Immature natural killer cell (primary cell): ENCODE measurements around the gene FEM1B. TPM values are rescaled to one million over a fixed set of nuclear protein-coding genes. Genes with fewer than 3 reads are reported as not detected.

Source experiments
- DNase-seq, 3 donors: peaks; one replicate each; pipeline ENCODE4 v3.0.0; 2022; ENCODE audit warnings: mixed read lengths in 1 of 3
- H3K27ac Mint-ChIP-seq, 6 donors: one replicate each; pipeline ENCODE4 v1.8.0; 2020; ENCODE audit warnings: mixed read lengths in 6 of 6, mild to moderate bottlenecking in 5 of 6, inconsistent platforms in 4 of 6, moderate library complexity in 3 of 6
- H3K27me3 Mint-ChIP-seq, 3 donors: one replicate each; pipeline ENCODE4 v1.8.0; 2020 to 2021; ENCODE audit warnings: low read depth in 3 of 3, mild to moderate bottlenecking in 3 of 3, mixed read lengths in 3 of 3, moderate library complexity in 3 of 3, inconsistent platforms in 1 of 3
- H3K36me3 Mint-ChIP-seq, 3 donors: one replicate each; pipeline ENCODE4 v1.8.0; 2020; ENCODE audit warnings: mixed read lengths in 3 of 3, inconsistent platforms in 2 of 3, mild to moderate bottlenecking in 2 of 3
- H3K4me1 Mint-ChIP-seq, 2 donors: one replicate each; pipeline ENCODE4 v1.8.0; 2020; ENCODE audit warnings: inconsistent platforms in 2 of 2, mild to moderate bottlenecking in 2 of 2, mixed read lengths in 2 of 2, moderate library complexity in 1 of 2
- H3K4me3 Mint-ChIP-seq, 5 donors: one replicate each; pipeline ENCODE4 v1.8.0; 2020; ENCODE audit warnings: mild to moderate bottlenecking in 5 of 5, mixed read lengths in 5 of 5, inconsistent platforms in 3 of 5, moderate library complexity in 3 of 5
- H3K9me3 Mint-ChIP-seq, 6 donors: one replicate each; pipeline ENCODE4 v1.8.0; 2020; ENCODE audit warnings: mild to moderate bottlenecking in 6 of 6, mixed read lengths in 6 of 6, inconsistent platforms in 4 of 6, moderate library complexity in 3 of 6
- polyA plus RNA-seq, 3 donors: library from polyadenylated mRNA; unstranded; fragments of 300-500 nt; fragmentation: Illumina TruSeq; gene quantifications; one replicate each; pipeline ENCODE4 v1.2.3, GENCODE V29; 2021

FEM1B gene
- polyA plus RNA-seq, 3 donors from 2014 or later = 6.1 to 25.9 (median 18.4) TPM

GRCh38 chr15:68265674-68266073 lies 11.9 kb upstream of the FEM1B start:
- Mint-ChIP-seq H3K36me3 (no peaks in the 10 kb centered on the region), H3K27ac (no peak overlapping the region), H3K9me3 (no peaks in the 10 kb centered on the region), H3K4me1 (no peaks in the 10 kb centered on the region), H3K4me3 (no peak overlapping the region), H3K27me3 (peaks cover 0 to 11% (median 1%) of the 10 kb centered on the region in 3 donors)
- no peak for DNase-seq

- Mint-ChIP-seq H3K4me1 (no peaks in the 10 kb centered on the region), H3K4me3 (no peak overlapping the region), H3K27me3 (peaks cover 1 to 10% (median 2%) of the 10 kb centered on the region in 3 donors), H3K36me3 (no peaks in the 10 kb centered on the region), H3K9me3 (no peaks in the 10 kb centered on the region), H3K27ac (no peak overlapping the region)
- no peak for DNase-seq
Observed at GRCh38 chr15:68268405-68268804, 9.1 kb upstream of the FEM1B start.

- H3K4me1 Mint-ChIP-seq = peaks cover 7 to 12% of the 10 kb centered on the region in 2 donors
- no peak overlapping the region for H3K4me3 Mint-ChIP-seq
- no peaks in the 10 kb centered on the region for H3K9me3 Mint-ChIP-seq
- H3K36me3 Mint-ChIP-seq = no peaks in the 10 kb centered on the region
- H3K27me3 Mint-ChIP-seq = peaks cover 3 to 13% (median 3%) of the 10 kb centered on the region in 3 donors
- DNase-seq = no peak
- no peak overlapping the region for H3K27ac Mint-ChIP-seq
Observed at GRCh38 chr15:68271854-68272471, 5.6 kb upstream of the FEM1B start.

GRCh38 chr15:68272721-68273271 lies 4.7 kb upstream of the FEM1B start:
- no peak for DNase-seq
- Mint-ChIP-seq H3K9me3 (no peaks in the 10 kb centered on the region), H3K4me1 (peaks cover 13 to 18% of the 10 kb centered on the region in 2 donors), H3K4me3 (no peak overlapping the region), H3K36me3 (no peaks in the 10 kb centered on the region), H3K27ac (no peak overlapping the region), H3K27me3 (peaks cover 6 to 17% (median 8%) of the 10 kb centered on the region in 3 donors)

GRCh38 chr15:68274201-68274848 lies 3.2 kb upstream of the FEM1B start:
- Mint-ChIP-seq H3K4me1 (peaks cover 24 to 28% of the 10 kb centered on the region in 2 donors), H3K4me3 (no peak overlapping the region), H3K36me3 (no peaks in the 10 kb centered on the region), H3K27ac (no peak overlapping the region), H3K27me3 (peaks cover 6 to 14% (median 14%) of the 10 kb centered on the region in 3 donors), H3K9me3 (no peaks in the 10 kb centered on the region)
- no peak for DNase-seq

- H3K36me3 Mint-ChIP-seq = no peaks in the 10 kb centered on the region
- no peak for DNase-seq
- H3K4me3 Mint-ChIP-seq = peak overlapping the region in 2 of 5 donors; percentile 5 to 76
- no peaks in the 10 kb centered on the region for H3K9me3 Mint-ChIP-seq
- H3K27ac Mint-ChIP-seq = peak overlapping the region in 1 of 6 donors; percentile 3
- H3K27me3 Mint-ChIP-seq = peaks cover 6 to 15% (median 14%) of the 10 kb centered on the region in 3 donors
- peaks cover 33 to 37% of the 10 kb centered on the region in 2 donors for H3K4me1 Mint-ChIP-seq
Observed at GRCh38 chr15:68275165-68275746, 2.3 kb upstream of the FEM1B start.

- Mint-ChIP-seq H3K9me3 (no peaks in the 10 kb centered on the region), H3K27ac (peak overlapping the region; percentile 92 to 98 (median 96)), H3K27me3 (peaks cover 6 to 15% (median 14%) of the 10 kb centered on the region in 3 donors), H3K4me1 (peaks cover 47 to 51% of the 10 kb centered on the region in 2 donors), H3K4me3 (peak overlapping the region; percentile 93 to 97 (median 96)), H3K36me3 (no peaks in the 10 kb centered on the region)
- no peak for DNase-seq
Observed at GRCh38 chr15:68276668-68277067, 877 bp upstream of the FEM1B start.

GRCh38 chr15:68277131-68277602 lies 378 bp upstream of the FEM1B start:
- no peak for DNase-seq
- H3K4me1 Mint-ChIP-seq = peaks cover 52 to 56% of the 10 kb centered on the region in 2 donors
- peak overlapping the region; percentile 93 to 97 (median 96) for H3K4me3 Mint-ChIP-seq
- H3K36me3 Mint-ChIP-seq = no peaks in the 10 kb centered on the region
- peak overlapping the region; percentile 92 to 98 (median 96) for H3K27ac Mint-ChIP-seq
- no peaks in the 10 kb centered on the region for H3K9me3 Mint-ChIP-seq
- peaks cover 6 to 15% (median 14%) of the 10 kb centered on the region in 3 donors for H3K27me3 Mint-ChIP-seq

GRCh38 chr15:68278345-68278594 lies 725 bp downstream of the FEM1B start:
- Mint-ChIP-seq H3K36me3 (no peaks in the 10 kb centered on the region), H3K9me3 (no peaks in the 10 kb centered on the region), H3K4me3 (peak overlapping the region; percentile 93 to 97 (median 96)), H3K4me1 (peaks cover 57 to 63% of the 10 kb centered on the region in 2 donors), H3K27ac (peak overlapping the region; percentile 92 to 97 (median 95)), H3K27me3 (peaks cover 5 to 14% (median 13%) of the 10 kb centered on the region in 3 donors)
- no peak for DNase-seq

GRCh38 chr15:68278595-68279405 lies 1.3 kb downstream of the FEM1B start:
- no peaks in the 10 kb centered on the region for H3K9me3 Mint-ChIP-seq
- no peaks in the 10 kb centered on the region for H3K36me3 Mint-ChIP-seq
- peak overlapping the region; percentile 92 to 97 (median 95) for H3K27ac Mint-ChIP-seq
- peaks cover 4 to 12% (median 11%) of the 10 kb centered on the region in 3 donors for H3K27me3 Mint-ChIP-seq
- DNase-seq = peak in 1 of 3 donors; percentile 5
- H3K4me1 Mint-ChIP-seq = peaks cover 59 to 63% of the 10 kb centered on the region in 2 donors
- peak overlapping the region; percentile 93 to 97 (median 96) for H3K4me3 Mint-ChIP-seq

GRCh38 chr15:68279779-68280753 lies 2.5 kb downstream of the FEM1B start:
- peaks cover 4 to 12% (median 11%) of the 10 kb centered on the region in 3 donors for H3K27me3 Mint-ChIP-seq
- no peaks in the 10 kb centered on the region for H3K9me3 Mint-ChIP-seq
- DNase-seq = no peak
- peaks cover 0 to 6% (median 0%) of the 10 kb centered on the region in 3 donors for H3K36me3 Mint-ChIP-seq
- peak overlapping the region; percentile 92 to 97 (median 95) for H3K27ac Mint-ChIP-seq
- peak overlapping the region; percentile 93 to 97 (median 96) for H3K4me3 Mint-ChIP-seq
- peaks cover 68 to 71% of the 10 kb centered on the region in 2 donors for H3K4me1 Mint-ChIP-seq

- H3K27ac Mint-ChIP-seq = peak overlapping the region in 4 of 6 donors; percentile 4 to 52 (median 26)
- no peak for DNase-seq
- peaks cover 3 to 12% (median 9%) of the 10 kb centered on the region in 3 donors for H3K27me3 Mint-ChIP-seq
- H3K4me1 Mint-ChIP-seq = peaks cover 76 to 78% of the 10 kb centered on the region in 2 donors
- peak overlapping the region; percentile 31 to 96 (median 94) for H3K4me3 Mint-ChIP-seq
- H3K36me3 Mint-ChIP-seq = peaks cover 0 to 10% (median 0%) of the 10 kb centered on the region in 3 donors
- H3K9me3 Mint-ChIP-seq = no peaks in the 10 kb centered on the region
Observed at GRCh38 chr15:68281008-68281407, 3.5 kb downstream of the FEM1B start.
